GM18507 (cell line): ENCODE measurements around the gene CAGE1.
"Not testable (repeated sequence)": the region's sequence is repeated elsewhere in the genome, so short reads cannot be mapped to it uniquely, and the experiment has no call there.

Experiments used
- DNase-seq: peaks from one replicate; pipeline ENCODE4 v3.0.0; 2011; ENCODE audit warnings: low read depth; ENCODE audit not compliant: insufficient read length; ENCODE audit errors: extremely low spot score
- FAIRE-seq: peaks from 2 replicates; lab custom pipeline; 2011; peaks lifted over from hg19 to GRCh38; lab: Jason Lieb, UNC

Gene CAGE1

GRCh38 chr6:7341989-7342742, 47.4 kb downstream of the CAGE1 start:
- FAIRE-seq (no peak), DNase-seq (peak; percentile 7)

- FAIRE-seq = no peak
Measured at GRCh38 chr6:7341271-7341670, 48.3 kb downstream of the CAGE1 start.

GRCh38 chr6:7339007-7339732, 50.4 kb downstream of the CAGE1 start:
- DNase-seq, FAIRE-seq: not testable (repeated sequence)

More at GRCh38 chr6:7341271-7341670, 48.3 kb downstream of the CAGE1 start:
- no peak for DNase-seq

- DNase-seq = no peak
- FAIRE-seq = no peak
Measured at GRCh38 chr6:7338031-7338430, 51.5 kb downstream of the CAGE1 start.

- DNase-seq (no peak), FAIRE-seq (no peak)
Measured at GRCh38 chr6:7335519-7335918, 54.0 kb downstream of the CAGE1 start.

GRCh38 chr6:7334685-7335084, 54.9 kb downstream of the CAGE1 start:
- FAIRE-seq = no peak
- no peak for DNase-seq

- FAIRE-seq = no peak
- no peak for DNase-seq
Measured at GRCh38 chr6:7332090-7332745, 57.3 kb downstream of the CAGE1 start.

- DNase-seq = no peak
- FAIRE-seq = no peak
Measured at GRCh38 chr6:7331452-7331851, 58.1 kb downstream of the CAGE1 start.

- no peak for DNase-seq
- FAIRE-seq = no peak
Measured at GRCh38 chr6:7328243-7328642, 61.3 kb downstream of the CAGE1 start.

GRCh38 chr6:7325750-7326149, 63.8 kb downstream of the CAGE1 start:
- FAIRE-seq (no peak), DNase-seq (no peak)

- peak; percentile 84 for FAIRE-seq
- DNase-seq = no peak
Measured at GRCh38 chr6:7324520-7324919, 65.0 kb downstream of the CAGE1 start.

- DNase-seq (no peak), FAIRE-seq (no peak)
Measured at GRCh38 chr6:7323074-7323473, 66.5 kb downstream of the CAGE1 start.

GRCh38 chr6:7321866-7322265, 67.7 kb downstream of the CAGE1 start:
- FAIRE-seq = not testable (repeated sequence)

GRCh38 chr6:7319406-7319805, 70.1 kb downstream of the CAGE1 start:
- not testable (repeated sequence) for FAIRE-seq, DNase-seq

More at GRCh38 chr6:7321866-7322265, 67.7 kb downstream of the CAGE1 start:
- DNase-seq = not testable (repeated sequence)

- no peak for FAIRE-seq
- no peak for DNase-seq
Measured at GRCh38 chr6:7317538-7317937, 72.0 kb downstream of the CAGE1 start.

- no peak for FAIRE-seq
Measured at GRCh38 chr6:7316658-7317533, 72.6 kb downstream of the CAGE1 start.

GRCh38 chr6:7315948-7316365, 73.6 kb downstream of the CAGE1 start:
- FAIRE-seq (no peak), DNase-seq (no peak)

More at GRCh38 chr6:7316658-7317533, 72.6 kb downstream of the CAGE1 start:
- DNase-seq = no peak

GRCh38 chr6:7315087-7315947, 74.2 kb downstream of the CAGE1 start:
- DNase-seq, FAIRE-seq: not testable (repeated sequence)
